Measurements from ENCODE around the gene BEND6.

Gene BEND6

DNA sequence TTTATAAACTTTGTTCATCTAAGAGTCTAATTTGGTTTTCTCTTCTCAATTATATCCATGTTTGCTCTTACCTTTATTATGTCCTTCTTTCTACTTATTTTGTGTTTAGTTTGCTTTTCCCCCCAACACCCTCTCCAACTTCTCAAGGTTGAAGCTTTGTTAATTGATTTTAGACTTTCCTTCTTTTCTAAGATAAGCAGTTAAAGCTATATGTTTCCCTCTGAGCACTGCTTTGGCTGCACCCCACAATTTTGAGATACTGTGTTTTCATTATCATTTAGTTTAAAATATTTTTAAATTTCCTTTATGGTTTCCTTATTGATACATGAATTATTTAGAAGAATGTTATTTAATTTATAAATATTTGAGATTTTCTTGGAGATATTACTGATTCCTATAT lies 13.9 kb upstream of the BEND6 start:
- no peak for DNase-seq (ENCODE audit: low read depth)

DNA sequence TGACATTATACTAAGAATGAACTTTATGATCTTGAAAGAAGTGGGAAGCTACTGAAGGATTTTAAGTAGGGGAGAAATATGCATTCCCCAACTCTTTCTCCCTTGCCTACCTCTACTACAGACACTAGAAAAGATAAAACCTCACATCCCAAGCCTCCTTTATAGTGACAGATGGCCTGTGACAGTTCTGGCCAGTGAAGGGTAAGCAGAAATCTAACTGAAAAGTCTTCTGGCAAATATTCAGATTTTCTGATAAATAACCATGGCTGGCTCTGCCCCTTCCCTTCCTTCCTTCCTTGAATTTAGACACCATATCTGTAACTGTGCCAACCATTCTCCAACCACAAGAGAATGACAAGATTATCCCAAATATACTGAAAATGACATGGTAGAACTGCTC lies 10.2 kb upstream of the BEND6 start:
- no peak for DNase-seq (ENCODE audit: low read depth)

DNA sequence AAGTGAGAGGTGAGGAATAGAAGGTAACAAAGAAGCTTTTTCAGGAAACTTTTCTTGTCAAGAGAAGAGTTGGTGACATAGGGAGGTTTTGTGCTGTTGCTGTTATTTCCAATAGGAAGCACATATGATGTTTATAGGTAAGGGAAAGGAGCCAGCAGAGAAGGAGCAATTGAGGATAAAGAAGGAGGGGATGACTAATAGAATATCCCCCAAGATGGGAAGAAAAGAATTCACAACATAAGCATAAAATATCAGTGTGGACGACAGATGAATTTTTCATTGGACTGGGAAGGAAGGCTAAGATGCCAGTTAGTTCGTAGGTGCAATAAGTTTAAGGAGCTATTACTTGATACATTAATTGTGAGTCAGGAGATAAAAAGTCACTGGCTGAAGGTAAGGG lies 8.5 kb upstream of the BEND6 start:
- no peak for DNase-seq (ENCODE audit: low read depth)

DNA sequence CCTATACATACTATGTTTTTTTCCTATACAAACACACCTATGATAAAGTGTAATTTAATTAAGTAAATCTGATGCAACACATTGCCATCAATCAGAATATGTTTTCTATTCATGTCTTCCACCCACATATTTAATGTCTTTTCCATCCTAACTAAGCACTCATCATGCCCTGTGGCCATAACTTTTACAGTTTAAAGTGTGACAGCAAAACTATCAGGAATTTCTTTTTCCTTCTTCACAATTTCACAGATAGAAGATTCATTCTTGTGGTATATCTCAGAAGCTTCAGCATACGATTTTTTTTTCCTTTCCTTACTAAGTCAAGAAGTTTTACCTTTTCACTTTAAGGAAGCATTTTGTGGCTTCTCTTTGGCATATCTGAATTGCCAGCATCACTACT lies 7.0 kb upstream of the BEND6 start:
- no peak for DNase-seq (ENCODE audit: low read depth)

DNA sequence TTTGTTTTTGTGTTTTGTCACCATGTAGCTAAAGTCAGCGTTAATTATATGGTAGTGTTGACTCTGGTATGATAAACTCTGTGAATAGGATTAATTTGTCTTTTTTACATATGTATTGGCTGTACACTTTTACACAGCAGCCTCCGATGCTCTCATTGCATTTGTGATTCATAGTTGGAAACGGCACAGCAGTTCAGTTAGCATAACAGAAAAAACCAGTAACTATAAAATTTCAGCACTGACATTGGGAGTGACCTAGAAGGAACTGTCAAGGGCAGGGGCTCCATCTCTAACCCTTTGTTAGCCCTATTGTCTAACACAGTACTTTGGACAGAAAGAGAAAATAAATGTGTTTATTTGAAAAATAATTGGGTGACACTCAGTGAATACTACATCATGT lies 5.6 kb upstream of the BEND6 start:
- DNase-seq (ENCODE audit: low read depth), result peak; percentile 29

DNA sequence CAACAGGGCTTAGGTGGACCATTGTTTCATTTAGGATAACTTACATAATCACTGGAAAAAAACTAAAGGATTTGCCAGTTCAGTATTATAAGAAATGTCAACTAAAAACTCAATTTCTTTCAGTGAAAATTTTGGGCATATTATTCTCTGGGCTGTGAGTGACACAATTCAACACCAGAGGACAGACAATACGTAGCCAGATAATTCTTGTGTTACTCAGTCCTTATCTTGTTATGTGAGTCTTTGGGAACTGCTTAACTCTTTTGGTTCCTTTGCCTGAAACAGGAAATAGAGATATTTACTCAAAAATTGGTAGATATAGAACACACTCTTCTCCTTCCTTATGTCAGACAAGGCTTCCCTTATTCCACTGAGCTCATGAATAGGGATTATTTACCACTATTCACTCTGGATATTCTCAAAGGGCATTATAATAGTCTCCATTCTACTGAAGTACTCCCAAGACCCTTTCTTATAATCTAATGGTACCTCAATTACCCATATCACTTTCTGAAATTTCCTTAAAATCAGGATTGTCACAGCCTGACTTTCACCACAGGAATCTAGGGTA lies 4.9 kb upstream of the BEND6 start:
- DNase-seq (ENCODE audit: low read depth), result peak; percentile 56

DNA sequence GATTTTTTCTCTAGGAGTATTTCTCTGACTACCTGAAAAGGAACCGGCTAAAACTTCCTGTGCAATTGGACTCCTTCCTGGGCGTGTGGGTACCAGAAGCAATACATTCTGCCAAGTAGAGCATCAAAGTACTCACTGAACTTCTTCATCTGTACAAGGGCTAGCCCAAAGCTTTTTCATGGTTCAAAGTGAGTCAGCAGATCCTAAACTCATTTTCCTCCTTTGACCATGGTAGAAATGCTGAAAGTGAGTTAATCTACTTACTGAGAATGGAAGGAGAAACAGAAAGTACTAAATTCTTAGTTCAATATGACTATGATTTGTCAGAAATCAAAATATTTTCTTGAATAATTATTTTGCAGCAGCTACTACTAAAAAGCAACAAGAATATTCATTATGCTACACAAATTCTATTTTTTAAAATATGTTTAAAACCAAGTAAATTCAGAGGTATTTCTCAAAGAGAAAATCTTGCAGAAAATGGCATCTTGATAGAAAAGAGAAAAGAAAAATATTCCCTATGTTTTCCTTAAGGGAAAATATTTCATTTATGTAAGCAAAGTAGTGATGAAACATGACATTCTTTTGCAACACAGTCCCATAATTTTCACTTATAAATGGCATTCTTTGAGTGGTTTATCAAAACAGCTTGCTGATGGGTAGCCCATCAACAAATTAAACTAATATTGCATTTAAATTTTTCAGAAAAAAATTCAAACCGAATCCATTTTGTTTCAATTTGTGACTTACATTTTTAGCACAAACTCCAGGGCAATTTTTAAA lies 3.7 kb upstream of the BEND6 start:
- no peak for DNase-seq (ENCODE audit: low read depth)

DNA sequence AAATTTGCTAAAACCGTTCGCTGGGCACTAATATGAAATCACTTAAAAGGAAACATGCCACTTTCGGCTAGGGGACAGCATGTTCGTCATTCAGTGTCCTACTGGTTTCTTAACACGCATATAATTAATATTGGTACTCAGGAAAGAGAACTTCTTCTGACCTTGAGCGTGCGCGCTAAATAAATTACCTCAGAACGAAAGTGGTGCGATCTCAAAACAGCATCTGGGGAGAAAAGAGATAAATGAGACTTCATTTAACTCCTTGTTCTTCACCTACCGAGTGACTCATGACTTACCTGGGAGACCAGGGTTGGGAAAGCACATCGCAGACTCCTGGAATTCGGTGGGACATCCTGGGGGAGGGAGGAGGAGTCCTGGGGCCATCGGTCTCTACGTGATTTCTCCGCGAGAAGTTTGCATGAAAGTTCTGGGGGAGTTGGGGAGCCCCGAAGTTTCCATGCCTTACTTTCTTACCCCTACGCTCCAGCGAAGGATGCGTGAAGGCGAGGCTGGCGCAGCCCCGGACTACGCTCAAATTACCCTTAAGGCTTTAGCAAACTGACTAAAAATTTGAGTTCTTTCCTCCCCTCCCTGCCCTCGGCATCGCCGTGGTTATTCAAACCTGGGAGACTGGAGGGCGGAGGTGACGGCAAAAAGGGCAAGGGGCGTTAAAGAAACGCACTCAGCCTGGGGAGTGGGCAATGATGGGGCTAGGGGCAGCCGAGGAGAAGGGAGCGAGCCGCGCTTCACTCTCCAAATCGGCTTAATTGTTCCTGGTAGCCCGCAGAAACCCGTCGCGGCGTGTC lies 1.1 kb upstream of the BEND6 start:
- peak; percentile 42 for DNase-seq (ENCODE audit: low read depth)

DNA sequence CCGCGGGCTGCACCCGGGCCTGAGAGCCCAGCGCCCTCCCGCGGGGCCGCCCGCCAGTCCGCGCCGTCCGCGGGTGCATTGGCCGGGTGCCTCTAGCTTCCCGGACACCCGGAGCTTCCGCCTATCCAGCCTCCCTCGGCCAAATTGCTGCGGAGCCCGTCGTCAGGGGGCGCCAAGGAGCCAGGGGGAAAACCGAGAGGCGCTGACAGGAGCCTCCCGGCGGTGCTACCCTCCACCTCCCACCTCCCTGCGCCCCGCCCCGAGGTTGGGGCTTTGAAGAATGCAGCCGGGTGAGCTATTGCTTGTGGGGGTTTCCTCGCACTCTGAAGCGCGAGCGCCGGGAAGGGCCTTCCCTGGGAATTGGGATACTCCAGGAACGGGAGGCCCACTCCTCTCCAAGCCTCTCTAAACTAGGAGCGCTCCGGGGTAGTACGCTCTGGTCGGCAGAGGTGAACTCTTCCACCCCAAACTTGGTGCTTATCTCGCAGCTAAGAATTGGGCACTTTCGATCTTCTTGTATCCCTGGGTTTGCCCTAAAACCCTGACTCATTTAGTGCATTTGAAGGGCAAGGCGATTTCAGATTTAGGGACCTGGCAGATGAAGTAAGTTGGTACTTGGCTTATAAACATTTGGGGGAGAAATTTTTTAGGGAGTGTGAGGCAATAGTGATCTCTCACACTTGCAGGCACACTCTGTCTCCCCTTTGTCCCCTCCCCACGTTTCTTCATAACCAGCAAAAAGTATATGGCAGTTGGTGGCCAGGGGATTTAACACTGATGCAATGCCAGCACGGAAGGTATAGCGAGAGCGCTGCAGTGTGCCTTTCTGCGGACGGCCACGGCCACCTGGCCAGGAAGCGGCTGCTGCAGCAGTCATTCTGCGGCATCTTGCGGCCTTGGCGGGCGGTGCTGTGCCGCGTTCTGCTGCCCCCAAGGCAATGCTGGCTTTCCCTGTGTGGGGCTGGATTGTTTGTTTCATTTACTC lies 556 bp downstream of the BEND6 start:
- DNase-seq (ENCODE audit: low read depth), result peak; percentile 93

DNA sequence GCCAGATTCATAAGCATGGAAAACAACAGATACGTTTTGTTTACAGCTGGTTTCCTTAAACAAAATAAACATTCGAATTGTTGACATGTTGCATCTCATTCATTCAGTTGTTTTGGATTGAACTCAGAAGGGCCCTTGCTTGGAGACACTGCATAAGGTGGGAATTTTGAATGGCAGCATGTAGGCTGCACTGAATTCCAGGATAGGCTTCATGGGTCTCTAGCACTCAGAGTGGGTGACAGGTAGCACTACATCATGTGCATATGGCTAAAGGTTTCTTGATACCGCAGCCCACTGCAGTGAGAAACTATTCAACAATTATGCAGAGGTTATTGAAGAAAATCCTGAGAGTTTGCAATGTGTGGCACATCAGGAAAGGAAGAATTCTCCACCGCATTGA lies 1.6 kb downstream of the BEND6 start:
- DNase-seq (ENCODE audit: low read depth), result no peak

DNA sequence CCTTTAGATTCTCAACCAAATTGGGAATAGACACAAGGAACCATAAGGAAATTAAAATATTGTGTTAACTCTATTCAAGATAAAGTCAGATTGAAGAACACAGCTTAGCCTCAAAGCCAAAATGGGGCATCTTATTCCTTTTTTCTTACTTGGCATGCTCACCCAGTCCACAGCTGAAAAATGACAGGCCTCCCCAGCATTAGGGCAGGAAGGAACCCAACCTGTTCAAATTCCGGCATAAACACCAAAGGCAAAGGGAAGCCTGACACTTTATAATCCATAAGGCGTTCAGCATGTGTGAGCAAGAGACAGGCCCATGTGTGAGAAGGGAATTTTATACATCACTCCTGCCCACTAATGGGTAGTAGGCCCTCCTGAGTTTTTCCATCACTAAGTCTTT lies 2.9 kb downstream of the BEND6 start:
- no peak for DNase-seq (ENCODE audit: low read depth)

DNA sequence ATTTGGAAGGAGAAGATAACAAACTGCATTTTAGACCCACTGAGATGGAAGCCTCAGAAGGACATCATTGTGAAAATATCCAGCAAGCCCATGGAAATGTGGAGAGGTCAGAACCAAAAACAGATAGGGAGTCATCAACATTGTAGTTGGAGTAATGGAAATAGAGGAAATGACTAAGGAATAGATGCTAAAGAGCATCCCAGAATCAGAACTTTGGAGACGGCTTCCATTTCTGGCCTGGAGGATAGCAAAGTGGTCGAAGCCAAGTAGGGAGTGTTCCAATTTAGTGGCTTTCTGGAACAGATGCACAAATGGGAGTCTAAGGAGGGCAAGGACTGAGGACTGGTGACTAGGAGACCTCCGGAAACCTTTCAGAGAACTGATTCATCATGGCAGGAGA lies 3.6 kb downstream of the BEND6 start:
- DNase-seq (ENCODE audit: low read depth), result no peak

DNA sequence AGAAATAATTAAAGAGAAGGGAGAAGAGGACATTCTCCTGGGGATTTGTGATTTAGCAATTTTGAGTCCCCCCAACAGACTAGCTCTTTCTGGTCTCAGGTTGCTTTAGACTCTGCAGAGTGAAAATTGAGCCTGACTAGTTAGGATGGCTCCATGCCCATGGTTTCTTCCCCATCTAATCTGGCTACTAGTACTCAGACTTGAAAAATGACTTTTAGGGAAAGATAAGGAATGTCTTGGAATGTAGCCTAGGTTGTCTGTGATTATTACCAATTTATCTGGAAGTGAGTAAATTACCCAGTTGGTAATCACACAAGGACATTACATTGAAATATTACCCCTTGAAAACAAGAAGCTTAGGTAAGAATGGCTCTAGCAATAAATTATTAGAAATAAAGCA lies 4.2 kb downstream of the BEND6 start:
- no peak for DNase-seq (ENCODE audit: low read depth)

DNA sequence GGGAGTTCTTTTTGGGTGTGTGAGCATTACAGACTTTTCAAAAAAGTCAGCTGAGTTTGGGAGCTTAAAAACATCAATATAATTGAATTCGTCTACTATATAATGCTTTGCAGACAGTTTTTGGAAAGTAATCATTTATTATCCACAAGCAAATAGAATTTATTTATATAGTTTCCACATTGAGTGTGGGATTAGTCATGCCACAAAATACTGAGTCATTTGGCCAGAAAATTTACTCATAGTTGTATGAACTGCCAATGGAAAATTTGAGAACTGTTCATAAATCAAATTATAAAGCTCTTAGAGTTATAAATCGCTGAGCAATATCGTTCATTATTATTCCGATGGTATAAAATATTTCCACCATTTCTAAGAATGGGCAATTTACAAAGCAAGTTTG lies 5.0 kb downstream of the BEND6 start:
- DNase-seq (ENCODE audit: low read depth), result peak; percentile 74

DNA sequence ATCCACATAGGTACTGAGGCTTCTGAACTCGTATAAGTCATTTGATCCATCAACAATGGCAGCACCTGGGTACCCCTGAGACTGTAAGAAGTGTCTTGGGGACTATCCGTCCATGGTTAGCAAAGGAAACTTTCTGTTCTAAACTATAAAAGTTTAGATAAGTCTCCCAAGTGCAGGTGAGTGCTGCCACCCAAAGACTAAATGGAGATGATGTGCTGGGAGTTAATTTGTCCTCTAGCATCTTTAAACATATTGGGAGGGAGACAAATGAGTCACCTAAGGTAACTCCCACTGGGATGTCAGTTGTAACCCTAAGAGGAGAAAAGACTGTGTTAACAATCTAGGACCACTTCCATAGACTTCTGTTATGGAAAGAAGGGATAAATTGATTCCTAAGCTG lies 6.2 kb downstream of the BEND6 start:
- no peak for DNase-seq (ENCODE audit: low read depth)

DNA sequence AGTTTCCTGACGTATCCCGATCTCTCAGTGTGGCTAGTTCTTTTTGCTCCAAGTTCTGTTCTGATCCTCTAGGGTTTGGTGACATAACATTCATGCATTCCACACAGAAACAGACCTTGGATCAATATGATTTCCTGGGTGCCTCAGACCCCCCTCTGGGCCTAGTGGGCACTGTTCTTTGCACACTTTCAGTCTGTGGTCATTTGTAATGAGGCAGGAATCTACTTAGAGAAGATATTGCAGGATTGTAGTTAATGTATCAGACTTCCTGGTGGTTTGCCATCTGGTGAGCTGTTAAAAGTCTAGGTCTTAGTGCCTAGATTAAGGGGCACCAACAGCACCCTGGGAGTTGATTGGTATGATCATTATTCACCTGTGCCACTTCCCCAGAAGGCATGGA lies 7.5 kb downstream of the BEND6 start:
- DNase-seq (ENCODE audit: low read depth), result no peak

DNA sequence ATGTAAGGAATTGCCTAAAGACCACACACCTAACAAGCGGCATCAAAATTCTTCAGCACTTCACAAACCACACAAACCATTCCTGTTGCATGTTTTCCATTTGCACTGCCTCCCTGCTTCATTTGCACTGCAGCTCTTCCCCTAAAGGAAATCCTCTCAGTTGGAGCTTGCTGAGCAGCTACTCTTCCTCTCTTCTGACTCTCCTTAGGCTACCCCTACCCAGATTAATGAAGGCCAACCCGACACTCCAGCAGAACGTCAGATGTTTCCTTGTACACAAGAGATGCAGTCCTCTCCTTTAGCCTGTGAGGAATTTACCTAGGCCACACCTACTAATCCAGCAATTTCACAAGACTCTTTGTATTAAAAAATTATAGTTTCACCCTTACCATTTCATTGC lies 8.1 kb downstream of the BEND6 start:
- no peak for DNase-seq (ENCODE audit: low read depth)

DNA sequence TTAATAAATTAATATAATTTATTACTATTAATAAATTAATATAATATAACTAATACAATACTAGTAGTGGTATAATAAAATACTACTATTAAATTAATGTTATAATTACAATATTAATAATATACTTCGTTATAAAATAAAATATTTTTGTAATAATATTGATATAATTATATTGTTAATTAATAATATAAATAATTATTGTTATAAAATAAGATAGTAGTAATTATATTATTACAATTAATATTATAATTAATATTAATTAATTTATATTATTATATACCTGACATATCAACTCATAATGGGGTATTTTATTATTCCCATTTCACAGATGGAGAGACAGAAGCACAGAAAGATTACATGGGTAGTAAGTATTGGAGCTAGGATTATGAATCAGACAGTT lies 8.9 kb downstream of the BEND6 start:
- no peak for DNase-seq (ENCODE audit: low read depth)

DNA sequence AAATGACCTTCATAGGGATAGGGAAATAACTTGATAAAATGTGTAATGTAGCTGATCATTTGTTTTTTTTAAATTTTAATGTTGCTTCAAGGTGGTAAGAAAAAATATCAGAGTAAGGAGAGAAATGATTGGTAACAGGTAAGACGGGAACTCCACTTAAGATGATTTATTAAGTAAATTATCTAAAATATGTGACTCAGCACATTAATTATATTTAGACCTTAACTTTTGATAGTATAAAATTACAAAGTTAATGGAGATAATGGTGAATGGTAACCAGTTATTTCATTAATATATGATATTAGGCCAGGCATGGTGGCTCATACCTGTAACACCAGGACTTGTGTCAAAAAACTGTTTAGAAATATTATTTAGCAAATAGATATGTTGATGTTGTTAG lies 10.2 kb downstream of the BEND6 start:
- no peak for DNase-seq (ENCODE audit: low read depth)

DNA sequence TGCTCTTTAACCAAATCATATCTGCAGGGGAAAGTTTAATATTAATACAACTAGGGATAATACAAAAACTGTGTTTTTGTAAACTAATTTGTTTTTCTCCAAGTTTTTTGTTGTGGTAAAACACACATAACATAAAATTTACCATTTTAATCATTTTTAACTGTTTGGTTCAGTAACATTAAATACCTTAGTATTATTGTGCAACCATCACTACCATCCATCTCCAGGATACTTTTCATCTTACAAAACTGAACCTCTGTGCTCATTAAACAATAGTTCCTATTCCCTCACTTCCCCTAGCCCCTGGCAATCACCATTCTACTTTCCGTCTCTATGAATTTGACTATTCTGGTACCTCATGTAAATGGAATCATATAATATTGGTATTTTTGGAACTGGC lies 15.9 kb downstream of the BEND6 start:
- no peak for DNase-seq (ENCODE audit: low read depth)

DNA sequence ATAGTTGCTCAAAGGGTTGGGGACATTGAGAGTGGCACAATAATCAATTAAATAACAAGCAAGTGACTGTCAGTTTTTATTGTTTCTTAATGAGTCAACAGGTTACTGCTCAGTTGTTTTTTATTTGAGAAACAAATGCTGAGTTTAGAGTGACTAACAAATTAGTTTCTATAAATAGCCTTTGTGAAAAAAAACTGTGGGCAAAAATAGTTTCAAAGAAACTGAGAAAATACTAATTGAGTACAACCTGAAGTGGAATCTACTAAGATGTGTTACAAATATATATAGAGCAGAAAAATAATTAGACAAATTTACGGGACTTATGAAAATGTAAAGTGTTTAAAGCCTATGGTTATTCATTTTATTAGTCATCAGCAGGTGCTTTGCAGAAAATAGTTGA lies 22.3 kb downstream of the BEND6 start:
- DNase-seq (ENCODE audit: low read depth), result no peak

DNA sequence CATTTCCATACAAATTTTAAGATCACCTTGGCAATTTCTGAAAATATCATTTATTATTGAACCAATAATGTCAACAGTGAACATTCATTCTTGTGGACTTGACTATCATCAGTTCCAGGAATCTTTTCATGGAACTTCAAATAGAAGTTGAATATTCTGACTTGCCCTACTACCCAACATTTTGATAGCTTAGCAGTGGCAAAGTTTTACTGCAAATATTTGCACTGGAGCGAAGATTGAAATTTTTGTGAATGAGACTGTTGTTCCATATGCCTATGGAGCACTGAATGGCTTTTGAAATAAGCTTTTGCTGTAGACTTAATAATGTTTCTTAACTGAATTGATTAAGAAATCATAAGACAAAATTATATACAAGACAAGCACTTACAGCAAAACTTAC lies 23.6 kb downstream of the BEND6 start:
- DNase-seq (ENCODE audit: low read depth), result no peak

Data from iris pigment epithelial cell (primary cell).